WERI-Rb-1 (cell line): ENCODE results near the gene RARB.

ENCODE experiments used
- DNase-seq: peaks from one replicate; pipeline ENCODE4 v3.0.0-alpha.2; 2020
- H3K27ac ChIP-seq: fragments of 250-450 bp; sonication (Bioruptor Pico); 2 replicates; pipeline ENCODE4 v1.5.1; 2020; ENCODE audit warnings: mild to moderate bottlenecking, moderate library complexity
- H3K27me3 ChIP-seq: fragments of 250-450 bp; sonication (Bioruptor Pico); 2 replicates; pipeline ENCODE4 v1.5.1; 2021; ENCODE audit warnings: mild to moderate bottlenecking, low read depth, moderate library complexity; ENCODE audit not compliant: insufficient read depth, severe bottlenecking
- H3K36me3 ChIP-seq: fragments of 250-450 bp; sonication (Bioruptor Pico); 2 replicates; pipeline ENCODE4 v1.5.1; 2020; ENCODE audit warnings: mild to moderate bottlenecking, moderate library complexity
- H3K4me3 ChIP-seq: 2 replicates; pipeline ENCODE4 v1.5.1; 2011; ENCODE audit warnings: low read depth, mild to moderate bottlenecking, control low read depth, low read length
- H3K9me3 ChIP-seq: fragments of 250-450 bp; sonication (Bioruptor Pico); 2 replicates; pipeline ENCODE4 v1.5.1; 2021; ENCODE audit warnings: mild to moderate bottlenecking, moderate library complexity; ENCODE audit not compliant: severe bottlenecking
- CTCF ChIP-seq: IDR thresholded peaks from 2 replicates; pipeline ENCODE4 v1.5.1; 2011; ENCODE audit warnings: low read depth, mild to moderate bottlenecking, control low read depth, inconsistent platforms, low read length

The RARB gene

GRCh38 chr3:25593001-25593400, 164.9 kb downstream of the RARB start:
- no peaks in the 10 kb centered on the region for H3K27me3 ChIP-seq
- no peak overlapping the region for H3K27ac ChIP-seq
- peaks cover 8% of the 10 kb centered on the region for H3K36me3 ChIP-seq
- no peaks in the 10 kb centered on the region for H3K9me3 ChIP-seq
- H3K4me3 ChIP-seq, result no peak overlapping the region
- DNase-seq, result no peak
- TF ChIP-seq CTCF, result no peak

- DNase-seq, result peak; percentile 30
- Histone ChIP-seq H3K4me3 (no peak overlapping the region), H3K36me3 (peaks cover 16% of the 10 kb centered on the region), H3K9me3 (no peaks in the 10 kb centered on the region), H3K27me3 (no peaks in the 10 kb centered on the region), H3K27ac (no peak overlapping the region)
- no peak; the same call in 1 of the 2 replicates for TF ChIP-seq CTCF
Observed at GRCh38 chr3:25594007-25594502, 166.0 kb downstream of the RARB start.

DNA sequence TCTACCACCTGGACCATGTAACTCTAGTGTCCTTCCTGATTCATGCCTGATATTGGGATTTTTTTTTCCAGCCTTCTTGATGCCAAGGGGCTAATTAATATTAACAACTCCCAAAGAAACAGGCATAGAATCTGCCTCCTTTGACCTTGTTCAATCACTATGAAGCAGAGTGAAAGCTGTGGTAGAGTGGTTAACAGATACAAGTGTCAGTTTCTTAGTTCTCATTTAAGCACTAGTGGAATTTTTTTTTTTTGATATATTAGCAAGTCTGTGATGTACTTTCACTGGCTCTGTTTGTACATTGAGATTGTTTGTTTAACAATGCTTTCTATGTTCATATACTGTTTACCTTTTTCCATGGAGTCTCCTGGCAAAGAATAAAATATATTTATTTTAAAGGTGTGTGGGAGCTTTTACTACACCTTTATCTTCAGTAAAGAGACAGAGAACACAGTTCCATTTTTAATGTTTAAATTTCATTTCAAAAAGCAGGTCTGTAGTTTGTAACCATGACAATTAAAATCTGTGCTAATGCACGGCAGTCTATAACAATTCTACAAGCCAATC, 169.6 kb downstream of the RARB start:
- no peak for TF ChIP-seq CTCF
- Histone ChIP-seq H3K36me3 (peaks cover 34% of the 10 kb centered on the region), H3K9me3 (no peaks in the 10 kb centered on the region), H3K27ac (no peak overlapping the region), H3K4me3 (no peak overlapping the region), H3K27me3 (no peaks in the 10 kb centered on the region)
- DNase-seq, result no peak

- DNase-seq, result no peak
- Histone ChIP-seq H3K4me3 (no peak overlapping the region), H3K36me3 (peaks cover 74% of the 10 kb centered on the region), H3K9me3 (no peaks in the 10 kb centered on the region), H3K27ac (no peak overlapping the region), H3K27me3 (no peaks in the 10 kb centered on the region)
- no peak for TF ChIP-seq CTCF
Observed at GRCh38 chr3:25603703-25604102, 175.6 kb downstream of the RARB start.

- no peak overlapping the region for H3K4me3 ChIP-seq
- DNase-seq, result no peak
- no peaks in the 10 kb centered on the region for H3K9me3 ChIP-seq
- H3K36me3 ChIP-seq, result peaks cover 77% of the 10 kb centered on the region
- no peak overlapping the region for H3K27ac ChIP-seq
- H3K27me3 ChIP-seq, result no peaks in the 10 kb centered on the region
- TF ChIP-seq CTCF, result no peak
Observed at GRCh38 chr3:25604107-25604805, 176.2 kb downstream of the RARB start.
